ENCODE data around the gene TPST2.

Gene TPST2

GRCh38 chr22:26601726-26602125 lies 11.8 kb upstream of the TPST2 start:
- H3K4me1 Mint-ChIP-seq (ENCODE audit: low read depth), result peaks cover 9% of the 10 kb centered on the region
- H3K4me3 Mint-ChIP-seq, result no peak overlapping the region
- no peaks in the 10 kb centered on the region for H3K9me3 Mint-ChIP-seq
- no peak for DNase-seq (ENCODE audit: low spot score)
- no peaks in the 10 kb centered on the region for H3K36me3 Mint-ChIP-seq (ENCODE audit: low read depth)
- H3K27ac Mint-ChIP-seq, result no peak overlapping the region
- H3K27me3 Mint-ChIP-seq (ENCODE audit: low read depth), result peaks cover 19% of the 10 kb centered on the region

- Mint-ChIP-seq H3K4me1 (ENCODE audit: low read depth) (peaks cover 8% of the 10 kb centered on the region), H3K9me3 (no peaks in the 10 kb centered on the region), H3K27me3 (ENCODE audit: low read depth) (peaks cover 22% of the 10 kb centered on the region), H3K36me3 (ENCODE audit: low read depth) (no peaks in the 10 kb centered on the region), H3K27ac (no peak overlapping the region), H3K4me3 (no peak overlapping the region)
- no peak for DNase-seq (ENCODE audit: low spot score)
Observed at GRCh38 chr22:26599505-26599904, 9.6 kb upstream of the TPST2 start.

DNA sequence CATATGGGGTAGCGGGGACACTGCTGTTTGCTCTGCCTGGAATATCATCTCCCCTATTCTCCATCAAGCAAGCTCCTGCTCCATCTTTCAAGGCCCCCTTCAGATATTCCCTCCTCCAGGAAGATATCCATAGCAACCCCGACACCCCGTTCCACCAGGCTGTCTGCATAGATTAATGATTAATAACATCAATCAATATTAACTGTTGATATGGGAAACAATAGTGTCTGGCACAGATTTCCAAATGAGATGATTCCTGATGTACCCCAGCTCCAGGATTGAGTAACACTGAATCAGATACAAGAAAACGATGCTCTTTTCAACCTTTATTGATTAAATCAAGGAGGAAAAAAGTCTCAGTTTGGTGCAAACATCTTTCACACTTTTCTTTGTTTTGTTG lies 7.5 kb upstream of the TPST2 start:
- Mint-ChIP-seq H3K4me3 (no peak overlapping the region), H3K27ac (no peak overlapping the region)
- DNase-seq (ENCODE audit: low spot score), result no peak

DNA sequence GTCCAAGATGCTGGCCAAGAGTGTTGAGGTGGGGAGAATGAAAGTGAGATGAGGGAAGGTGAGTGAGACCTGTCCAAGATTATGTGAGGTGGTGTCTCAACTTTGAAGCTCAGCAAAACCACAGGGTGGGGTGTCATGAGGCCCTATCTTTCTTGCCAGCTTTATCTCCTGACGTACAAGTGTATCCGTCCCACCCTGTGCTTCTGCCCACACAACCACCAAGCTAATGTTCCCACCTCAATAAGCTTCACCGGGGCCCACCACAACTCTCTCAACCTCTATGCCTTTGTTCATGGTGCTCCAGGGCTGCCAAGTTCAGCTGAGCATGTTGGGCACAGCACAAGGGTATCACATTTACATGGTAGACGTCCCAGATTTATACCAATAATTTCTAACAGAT lies 7.1 kb upstream of the TPST2 start:
- Mint-ChIP-seq H3K27ac (no peak overlapping the region), H3K9me3 (no peaks in the 10 kb centered on the region), H3K36me3 (ENCODE audit: low read depth) (no peaks in the 10 kb centered on the region), H3K4me1 (ENCODE audit: low read depth) (peaks cover 23% of the 10 kb centered on the region), H3K4me3 (no peak overlapping the region), H3K27me3 (ENCODE audit: low read depth) (peaks cover 22% of the 10 kb centered on the region)
- no peak for DNase-seq (ENCODE audit: low spot score)

More for the DNA sequence above, 7.5 kb upstream of the TPST2 start:
- Mint-ChIP-seq H3K4me1 (ENCODE audit: low read depth) (peaks cover 19% of the 10 kb centered on the region), H3K36me3 (ENCODE audit: low read depth) (no peaks in the 10 kb centered on the region), H3K27me3 (ENCODE audit: low read depth) (peaks cover 22% of the 10 kb centered on the region), H3K9me3 (no peaks in the 10 kb centered on the region)

- H3K9me3 Mint-ChIP-seq, result no peaks in the 10 kb centered on the region
- no peak for DNase-seq (ENCODE audit: low spot score)
- no peak overlapping the region for H3K27ac Mint-ChIP-seq
- H3K4me3 Mint-ChIP-seq, result no peak overlapping the region
- peaks cover 33% of the 10 kb centered on the region for H3K4me1 Mint-ChIP-seq (ENCODE audit: low read depth)
- no peaks in the 10 kb centered on the region for H3K36me3 Mint-ChIP-seq (ENCODE audit: low read depth)
- peaks cover 16% of the 10 kb centered on the region for H3K27me3 Mint-ChIP-seq (ENCODE audit: low read depth)
Observed at GRCh38 chr22:26593763-26594162, 3.8 kb upstream of the TPST2 start.

DNA sequence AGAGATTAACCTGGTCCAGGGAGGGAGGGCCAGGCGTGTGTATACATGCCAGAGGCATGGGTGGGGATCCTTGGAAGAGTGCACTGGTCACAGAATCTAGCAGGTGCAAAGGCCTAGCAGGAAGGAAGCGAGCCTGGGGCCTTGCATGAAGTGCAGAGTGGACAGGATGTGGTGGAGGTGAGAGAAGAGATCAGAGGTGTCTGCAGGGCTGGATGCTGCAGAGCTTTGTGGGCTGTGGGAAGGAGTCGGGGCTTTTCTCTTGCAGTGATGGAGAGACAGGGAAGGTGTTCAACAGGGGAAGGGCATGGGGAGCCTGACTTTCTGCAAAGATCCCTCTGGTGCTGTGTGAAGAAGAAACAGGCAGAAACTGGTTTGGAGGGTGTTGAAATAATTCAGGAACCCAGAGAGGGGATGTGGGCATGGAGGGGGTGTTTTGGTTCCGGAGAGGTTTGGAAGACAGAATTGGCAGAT lies 2.5 kb upstream of the TPST2 start:
- H3K4me1 Mint-ChIP-seq (ENCODE audit: low read depth), result peaks cover 39% of the 10 kb centered on the region
- peaks cover 9% of the 10 kb centered on the region for H3K27me3 Mint-ChIP-seq (ENCODE audit: low read depth)
- DNase-seq (ENCODE audit: low spot score), result peak; percentile 21
- peak overlapping the region; percentile 72 for H3K4me3 Mint-ChIP-seq
- peaks cover 7% of the 10 kb centered on the region for H3K36me3 Mint-ChIP-seq (ENCODE audit: low read depth)
- H3K27ac Mint-ChIP-seq, result peak overlapping the region; percentile 76
- no peaks in the 10 kb centered on the region for H3K9me3 Mint-ChIP-seq

DNA sequence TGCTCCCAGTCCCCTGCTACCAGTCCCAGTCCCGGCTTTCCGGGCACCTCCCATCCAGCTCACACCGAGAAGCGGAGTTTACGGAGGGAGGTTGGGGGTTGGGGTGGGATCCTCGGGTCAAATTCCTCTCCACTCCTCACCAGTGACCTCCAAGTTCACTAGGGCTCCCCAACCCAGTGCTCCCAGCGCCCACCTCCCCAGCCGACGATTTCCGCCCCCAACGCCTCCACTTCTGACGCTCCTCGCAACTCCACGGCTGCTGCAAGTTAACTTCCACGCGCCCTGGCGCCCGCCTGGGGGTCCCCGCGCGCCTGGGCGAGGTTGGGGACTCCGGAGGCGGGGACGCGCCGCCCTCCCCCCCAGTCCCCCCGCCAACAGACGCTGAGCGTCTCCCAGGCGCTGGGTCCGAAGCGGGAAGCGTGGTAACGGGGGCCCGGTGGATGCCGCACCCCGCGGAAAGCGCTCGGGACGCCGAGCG lies 526 bp downstream of the TPST2 start:
- Mint-ChIP-seq H3K4me1 (ENCODE audit: low read depth) (peaks cover 50% of the 10 kb centered on the region), H3K27ac (peak overlapping the region; percentile 64), H3K9me3 (no peaks in the 10 kb centered on the region), H3K4me3 (peak overlapping the region; percentile 86), H3K27me3 (ENCODE audit: low read depth) (no peaks in the 10 kb centered on the region), H3K36me3 (ENCODE audit: low read depth) (peaks cover 8% of the 10 kb centered on the region)
- peak; percentile 35 for DNase-seq (ENCODE audit: low spot score)

- Mint-ChIP-seq H3K4me3 (peak overlapping the region; percentile 86), H3K36me3 (ENCODE audit: low read depth) (peaks cover 8% of the 10 kb centered on the region), H3K4me1 (ENCODE audit: low read depth) (peaks cover 49% of the 10 kb centered on the region), H3K9me3 (no peaks in the 10 kb centered on the region), H3K27me3 (ENCODE audit: low read depth) (no peaks in the 10 kb centered on the region), H3K27ac (peak overlapping the region; percentile 64)
- DNase-seq (ENCODE audit: low spot score), result no peak
Observed at GRCh38 chr22:26588729-26589366, 1.1 kb downstream of the TPST2 start.

DNA sequence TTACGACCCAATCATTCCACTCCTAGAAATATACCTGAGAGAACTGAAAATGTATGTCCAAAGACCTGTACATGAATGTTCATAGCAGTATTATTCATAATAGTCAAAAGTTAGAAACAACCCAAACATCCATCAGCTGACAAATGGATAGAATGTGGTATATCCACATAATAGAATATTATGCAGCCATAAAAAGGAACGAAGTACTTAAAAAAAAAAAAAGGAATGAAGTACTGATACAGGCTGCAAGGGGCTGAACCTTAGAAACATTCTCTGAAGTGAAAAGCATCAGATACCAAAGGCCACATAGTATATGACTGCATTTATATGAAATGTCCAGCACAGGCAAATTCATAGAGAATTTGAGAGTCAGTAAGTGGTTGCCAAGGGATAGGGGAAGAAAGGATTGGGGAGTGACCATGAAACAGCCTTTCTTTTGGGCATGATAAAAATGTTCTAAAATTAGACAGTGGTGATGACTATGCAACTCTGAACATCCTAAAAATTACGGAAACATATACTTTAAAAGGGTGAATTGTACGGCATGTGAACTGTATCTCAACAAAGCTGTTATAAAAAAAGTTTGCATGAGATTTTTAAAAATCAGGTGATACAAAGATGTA lies 1.8 kb downstream of the TPST2 start:
- no peaks in the 10 kb centered on the region for H3K9me3 Mint-ChIP-seq
- no peaks in the 10 kb centered on the region for H3K27me3 Mint-ChIP-seq (ENCODE audit: low read depth)
- H3K36me3 Mint-ChIP-seq (ENCODE audit: low read depth), result peaks cover 8% of the 10 kb centered on the region
- H3K4me1 Mint-ChIP-seq (ENCODE audit: low read depth), result peaks cover 46% of the 10 kb centered on the region
- H3K4me3 Mint-ChIP-seq, result peak overlapping the region; percentile 86
- H3K27ac Mint-ChIP-seq, result no peak overlapping the region
- DNase-seq (ENCODE audit: low spot score), result no peak

DNA sequence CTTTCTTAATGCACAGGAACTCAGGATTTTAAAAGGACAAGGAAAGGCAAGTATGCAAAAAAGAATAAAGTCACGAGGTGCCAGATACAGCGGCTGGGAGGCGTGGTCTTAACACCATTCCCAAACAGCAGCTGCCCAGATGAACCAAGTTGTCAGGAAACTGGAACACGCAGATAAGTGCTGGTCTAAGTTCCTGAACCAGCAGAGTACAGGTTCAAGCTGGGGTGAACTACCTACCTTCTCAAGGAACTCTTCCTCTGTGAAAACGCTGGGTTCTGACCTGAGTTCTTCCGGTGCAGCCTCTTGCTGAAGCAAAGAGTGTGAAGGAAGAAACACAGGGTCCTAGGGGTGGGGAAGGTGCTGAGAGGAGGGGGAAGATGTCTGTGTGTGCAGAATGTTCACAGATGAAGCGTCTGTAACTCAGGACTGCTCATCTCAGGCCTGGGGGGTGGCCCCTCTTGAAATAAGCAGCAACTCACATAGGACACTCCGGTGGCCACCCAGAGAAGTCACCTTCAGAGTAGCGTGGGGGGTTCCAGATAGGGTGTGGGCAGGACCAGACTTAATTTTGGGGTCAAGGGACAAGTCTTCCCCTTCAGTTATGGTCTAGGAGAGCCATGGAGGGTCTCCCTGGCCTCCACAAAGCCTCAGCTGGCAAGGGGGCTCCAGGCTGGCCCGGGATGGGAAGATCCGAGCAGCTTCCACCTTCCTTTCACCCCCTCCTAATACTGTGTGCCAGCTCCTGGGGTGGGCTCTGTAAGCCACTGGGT lies 3.2 kb downstream of the TPST2 start:
- Mint-ChIP-seq H3K4me1 (ENCODE audit: low read depth) (peaks cover 32% of the 10 kb centered on the region), H3K36me3 (ENCODE audit: low read depth) (peaks cover 11% of the 10 kb centered on the region), H3K27me3 (ENCODE audit: low read depth) (no peaks in the 10 kb centered on the region), H3K9me3 (no peaks in the 10 kb centered on the region), H3K27ac (no peak overlapping the region), H3K4me3 (no peak overlapping the region)
- no peak for DNase-seq (ENCODE audit: low spot score)

- Mint-ChIP-seq H3K4me3 (peak overlapping the region; percentile 9), H3K27ac (no peak overlapping the region), H3K4me1 (ENCODE audit: low read depth) (peaks cover 34% of the 10 kb centered on the region), H3K36me3 (ENCODE audit: low read depth) (peaks cover 13% of the 10 kb centered on the region), H3K27me3 (ENCODE audit: low read depth) (no peaks in the 10 kb centered on the region), H3K9me3 (no peaks in the 10 kb centered on the region)
- no peak for DNase-seq (ENCODE audit: low spot score)
Observed at GRCh38 chr22:26585104-26585790, 4.7 kb downstream of the TPST2 start.

- peaks cover 16% of the 10 kb centered on the region for H3K36me3 Mint-ChIP-seq (ENCODE audit: low read depth)
- peaks cover 43% of the 10 kb centered on the region for H3K4me1 Mint-ChIP-seq (ENCODE audit: low read depth)
- H3K9me3 Mint-ChIP-seq, result no peaks in the 10 kb centered on the region
- H3K27ac Mint-ChIP-seq, result no peak overlapping the region
- DNase-seq (ENCODE audit: low spot score), result no peak
- no peaks in the 10 kb centered on the region for H3K27me3 Mint-ChIP-seq (ENCODE audit: low read depth)
- H3K4me3 Mint-ChIP-seq, result no peak overlapping the region
Observed at GRCh38 chr22:26584010-26584409, 5.9 kb downstream of the TPST2 start.

DNA sequence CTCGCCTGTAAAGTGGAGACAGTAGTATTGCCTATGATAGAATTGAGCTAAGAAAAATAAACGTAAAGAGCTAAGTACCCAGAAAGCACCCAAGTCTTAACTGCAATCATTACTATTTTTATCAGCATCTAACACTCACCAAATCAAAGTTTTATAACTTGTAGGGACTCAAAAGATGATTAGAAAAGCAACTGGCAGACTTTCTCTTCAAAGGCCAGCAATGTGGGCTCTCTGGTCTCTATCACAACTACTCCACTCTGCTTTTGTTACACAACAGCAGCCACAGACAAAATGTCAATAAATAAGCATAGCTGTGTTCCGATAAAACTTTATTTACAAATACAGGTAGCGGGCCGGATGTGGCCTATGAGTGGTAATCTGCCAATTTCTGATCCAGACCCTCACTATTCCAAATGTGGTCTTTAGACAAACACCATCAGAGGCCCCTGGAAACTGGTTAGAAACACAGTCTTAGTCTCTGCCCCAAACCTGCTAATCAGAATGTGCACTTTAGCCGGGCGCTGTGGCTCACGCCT lies 8.2 kb downstream of the TPST2 start:
- Mint-ChIP-seq H3K36me3 (ENCODE audit: low read depth) (peaks cover 12% of the 10 kb centered on the region), H3K9me3 (no peaks in the 10 kb centered on the region), H3K4me3 (no peak overlapping the region), H3K4me1 (ENCODE audit: low read depth) (peaks cover 38% of the 10 kb centered on the region), H3K27ac (no peak overlapping the region), H3K27me3 (ENCODE audit: low read depth) (no peaks in the 10 kb centered on the region)
- no peak for DNase-seq (ENCODE audit: low spot score)

Data from T-helper 2 cell treated with Interferon-gamma antibody and Interleukin-4, amounts not matched to agents 5 μg/mL and 100 μg/mL, for 36 hours (primary cell).